Spleen (tissue), 7 donors: ENCODE data around the gene PBX1.

Source experiments
- CTCF ChIP-seq, 11 experiments: fragments of 200-600 bp in 7 of 11; fragments of 450-650 bp in 4 of 11; sonication (generic) in 4 of 11; IDR thresholded peaks in 8 of 11; conservative IDR thresholded peaks in 3 of 11; 1 replicate in 7 of 11; 2 replicates in 4 of 11; pipeline versions ENCODE4 v1.4.0 to v1.8.0; 2016 to 2021; ENCODE audit warnings: antibody characterized with exemption in 11 of 11, inconsistent platforms in 4 of 11, mild to moderate bottlenecking in 1 of 11
- POLR2A ChIP-seq, 3 donors: fragments of 450-650 bp; IDR thresholded peaks; one replicate each; pipeline ENCODE4 v1.5.1; 2017; ENCODE audit warnings: antibody characterized with exemption in 3 of 3, mild to moderate bottlenecking in 1 of 3
- POLR2AphosphoS5 ChIP-seq, 3 donors: sonication (generic); formaldehyde crosslinking; IDR thresholded peaks; one replicate each; pipeline ENCODE4 v1.5.1; 2017; ENCODE audit warnings: antibody characterized with exemption in 3 of 3
- donor health status: DM: no; HTN: no; CAD: no; lungs with moderate emphysema.
- donor health status: DM: no; HTN: no; CAD: no.
- donor health status: DM: no; HTN: no; CAD: no.

- TF ChIP-seq POLR2A (IDR thresholded peaks at IDR 0.05) = no peak
- TF ChIP-seq CTCF (IDR thresholded peaks at IDR 0.05 in 8 of 11, conservative IDR thresholded peaks at IDR 0.05 in 3 of 11) = no peak
- no peak for TF ChIP-seq POLR2AphosphoS5 (IDR thresholded peaks at IDR 0.05)
These were observed 10.9 kb downstream of the PBX1 start for GRCh38 chr1:164569866-164570265.
